Measurements from ENCODE around the gene ROS1.

GRCh38 chr6:117275711-117276110 is 150.0 kb downstream of the ROS1 start:
- TF ChIP-seq POLR2AphosphoS5 (IDR thresholded peaks at IDR 0.05; ENCODE audit: low read depth, low read length) = no peak
- no peak for TF ChIP-seq POLR2A (IDR thresholded peaks at IDR 0.05; ENCODE audit: low read depth, low read length)

Measured in GM12892 (cell line).